Cardiac muscle cell (in vitro differentiated cells and primary cell): ENCODE data around the gene TMSB15C. TPM values are rescaled to one million over a fixed set of nuclear protein-coding genes. Genes with fewer than 3 reads are reported as not detected.
"Not testable (repeated sequence)": the region's sequence is repeated elsewhere in the genome, so short reads cannot be mapped to it uniquely, and the experiment has no call there.

Source experiments
- DNase-seq, 2 donors: peaks; one replicate each; pipeline versions ENCODE4 v3.0.0 to v3.0.0-alpha.2; 2010 to 2017; ENCODE audit warnings: low read depth in 1 of 2, low spot score in 1 of 2
- H3K27ac ChIP-seq: fragments of 200-600 bp; sonication (generic); 2 replicates; pipeline ENCODE4 v1.5.1; 2016
- H3K27me3 ChIP-seq: fragments of 200-600 bp; sonication (generic); 2 replicates; pipeline ENCODE4 v1.6.0; 2016; ENCODE audit warnings: control low read depth
- H3K36me3 ChIP-seq: fragments of 200-600 bp; sonication (generic); 2 replicates; pipeline ENCODE4 v1.5.1; 2016; ENCODE audit warnings: control low read depth
- H3K4me1 ChIP-seq: fragments of 200-600 bp; sonication (generic); 2 replicates; pipeline ENCODE4 v1.8.1; 2017; ENCODE audit warnings: low read depth, mild to moderate bottlenecking, mixed run types
- H3K4me3 ChIP-seq: fragments of 200-600 bp; sonication (generic); 2 replicates; pipeline ENCODE4 v1.5.1; 2016; ENCODE audit warnings: mild to moderate bottlenecking
- H3K9me3 ChIP-seq: fragments of 200-600 bp; sonication (generic); 2 replicates; pipeline ENCODE4 v1.5.1; 2017; ENCODE audit warnings: low read depth, mild to moderate bottlenecking, control low read depth
- polyA plus RNA-seq: library from polyadenylated mRNA; unstranded; fragments of >200 nt; fragmentation: Nextera tagmentation; extraction: Ambion mirVana; gene quantifications from 2 replicates; pipeline ENCODE4 v1.2.1, GENCODE V29; 2016
- total RNA-seq: library from RNA; depleted of rRNA; stranded (reverse); fragments of >200 nt; gene quantifications from 2 replicates; pipeline ENCODE4 v1.2.3, GENCODE V29; 2016
- TF ChIP-seq, protein P1 (sequence below): IDR thresholded peaks from 2 replicates; pipeline ENCODE4 v1.5.1; 2012; ENCODE audit warnings: low read depth, mild to moderate bottlenecking, low read length

TMSB15C gene
- total and polyA plus RNA-seq, 2 experiments from 2014 or later: 3.8 to 9.2 TPM

DNA sequence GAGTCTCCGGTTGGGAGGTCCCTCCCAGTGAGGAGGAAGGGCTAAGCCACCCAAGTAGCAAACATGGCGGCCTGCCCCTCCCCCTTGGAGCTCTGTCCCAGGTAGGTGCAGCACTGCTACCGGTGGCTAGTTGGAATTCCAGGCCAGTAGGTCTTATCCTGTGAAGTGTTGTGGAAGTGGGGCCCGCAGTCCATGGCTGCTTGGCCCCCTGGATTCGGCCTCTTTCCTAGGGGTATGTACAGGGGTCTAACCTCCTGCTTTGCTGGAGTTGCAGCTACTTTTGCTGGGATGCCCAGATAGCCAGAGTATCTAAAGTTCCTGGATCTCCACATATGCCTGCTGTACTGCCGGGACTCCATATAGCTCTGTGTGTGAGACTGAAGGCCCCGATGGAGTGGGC, 9.9 kb upstream of the TMSB15C start:
- no peaks in the 10 kb centered on the region for H3K4me1 ChIP-seq
- peaks cover 3% of the 10 kb centered on the region for H3K27me3 ChIP-seq
- H3K4me3 ChIP-seq: no peak overlapping the region
- DNase-seq: no peak
- H3K27ac ChIP-seq: no peak overlapping the region
- no peaks in the 10 kb centered on the region for H3K36me3 ChIP-seq
- H3K9me3 ChIP-seq: no peaks in the 10 kb centered on the region
- TF ChIP-seq, protein P1, sequence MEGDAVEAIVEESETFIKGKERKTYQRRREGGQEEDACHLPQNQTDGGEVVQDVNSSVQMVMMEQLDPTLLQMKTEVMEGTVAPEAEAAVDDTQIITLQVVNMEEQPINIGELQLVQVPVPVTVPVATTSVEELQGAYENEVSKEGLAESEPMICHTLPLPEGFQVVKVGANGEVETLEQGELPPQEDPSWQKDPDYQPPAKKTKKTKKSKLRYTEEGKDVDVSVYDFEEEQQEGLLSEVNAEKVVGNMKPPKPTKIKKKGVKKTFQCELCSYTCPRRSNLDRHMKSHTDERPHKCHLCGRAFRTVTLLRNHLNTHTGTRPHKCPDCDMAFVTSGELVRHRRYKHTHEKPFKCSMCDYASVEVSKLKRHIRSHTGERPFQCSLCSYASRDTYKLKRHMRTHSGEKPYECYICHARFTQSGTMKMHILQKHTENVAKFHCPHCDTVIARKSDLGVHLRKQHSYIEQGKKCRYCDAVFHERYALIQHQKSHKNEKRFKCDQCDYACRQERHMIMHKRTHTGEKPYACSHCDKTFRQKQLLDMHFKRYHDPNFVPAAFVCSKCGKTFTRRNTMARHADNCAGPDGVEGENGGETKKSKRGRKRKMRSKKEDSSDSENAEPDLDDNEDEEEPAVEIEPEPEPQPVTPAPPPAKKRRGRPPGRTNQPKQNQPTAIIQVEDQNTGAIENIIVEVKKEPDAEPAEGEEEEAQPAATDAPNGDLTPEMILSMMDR: no peak

DNA sequence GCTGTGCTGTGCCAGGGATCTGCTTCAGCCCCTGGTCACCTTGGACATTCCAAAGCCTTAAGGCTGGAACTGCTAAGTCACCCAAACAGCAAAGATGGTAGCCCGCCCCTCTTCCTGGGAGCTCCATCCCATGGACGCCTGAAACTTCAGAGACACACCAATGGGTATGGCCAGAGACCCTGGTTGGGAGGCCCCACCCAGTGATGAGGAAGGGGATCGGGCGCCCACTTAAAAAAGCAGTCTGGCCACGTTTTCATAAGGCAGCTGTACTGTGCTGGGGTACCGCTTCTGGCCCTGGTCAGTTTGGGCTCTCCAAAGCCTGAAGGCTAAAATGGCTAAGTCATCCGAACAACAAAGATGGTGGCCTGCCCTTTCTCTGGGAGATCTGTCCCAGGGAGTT, 9.4 kb upstream of the TMSB15C start:
- TF ChIP-seq, protein P1: no peak
- H3K36me3 ChIP-seq: no peaks in the 10 kb centered on the region
- H3K27me3 ChIP-seq: peaks cover 3% of the 10 kb centered on the region
- no peak overlapping the region for H3K4me3 ChIP-seq
- H3K27ac ChIP-seq: no peak overlapping the region
- no peaks in the 10 kb centered on the region for H3K4me1 ChIP-seq
- no peaks in the 10 kb centered on the region for H3K9me3 ChIP-seq
- DNase-seq: no peak

DNA sequence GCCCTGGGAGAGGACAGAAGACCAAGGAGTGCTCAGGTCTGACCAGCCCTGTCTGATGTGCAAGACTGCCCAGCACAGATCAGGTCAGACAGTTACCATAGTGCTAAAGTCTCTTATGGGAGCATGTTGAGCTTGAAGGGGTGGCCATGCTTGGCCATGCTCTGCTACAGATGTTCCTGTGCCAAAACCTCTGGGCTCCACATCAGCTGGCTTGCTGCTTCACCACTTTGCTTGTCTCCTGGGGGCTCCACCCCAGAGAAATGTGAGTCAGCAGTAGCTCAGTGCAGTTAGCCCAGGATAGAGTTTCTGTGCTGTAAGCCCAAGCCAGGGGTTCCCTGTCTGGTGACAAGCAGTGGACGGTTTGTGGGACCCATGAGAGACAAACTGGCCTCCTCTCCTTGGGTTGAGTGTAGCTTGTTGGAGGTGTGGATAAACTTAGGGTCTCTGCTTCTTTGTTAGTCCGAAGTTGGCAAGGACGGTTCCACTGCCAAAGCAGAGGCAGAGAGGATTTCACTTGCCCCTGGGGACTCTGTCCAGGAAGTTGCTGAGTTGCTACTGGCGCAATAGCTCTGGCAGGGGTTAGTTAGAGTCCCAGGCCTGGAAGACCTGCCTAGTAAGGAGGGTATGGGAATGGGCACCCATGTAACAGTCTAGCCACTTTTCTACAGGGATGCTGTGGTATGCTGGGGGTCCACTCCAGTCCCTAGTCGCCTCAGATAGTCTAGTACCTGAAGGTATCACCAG, 8.7 kb upstream of the TMSB15C start:
- H3K9me3 ChIP-seq: no peaks in the 10 kb centered on the region
- TF ChIP-seq, protein P1: no peak
- no peak overlapping the region for H3K27ac ChIP-seq
- H3K27me3 ChIP-seq: peaks cover 3% of the 10 kb centered on the region
- no peaks in the 10 kb centered on the region for H3K36me3 ChIP-seq
- H3K4me1 ChIP-seq: no peaks in the 10 kb centered on the region
- DNase-seq: peak in 1 of 2 donors; percentile 14
- no peak overlapping the region for H3K4me3 ChIP-seq

DNA sequence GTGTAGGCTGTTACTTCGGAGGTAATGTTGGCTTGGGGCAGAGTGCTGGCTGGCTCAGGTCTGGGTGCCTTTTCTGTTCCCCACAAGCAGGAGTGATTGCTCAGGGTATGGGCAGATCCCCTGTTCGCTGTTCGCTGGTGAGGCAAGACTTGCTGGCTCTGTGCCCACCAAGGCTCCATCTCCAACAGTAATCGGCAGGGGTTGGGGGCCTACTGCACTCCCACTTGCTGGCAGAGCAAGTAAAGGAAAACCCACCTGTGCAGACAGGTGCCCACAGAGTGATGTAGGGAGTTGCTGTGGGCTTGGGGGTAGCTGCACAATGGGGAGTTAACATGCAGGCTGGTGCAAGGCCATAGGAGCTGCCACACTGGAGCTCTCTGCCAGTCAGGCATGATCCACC, 8.0 kb upstream of the TMSB15C start:
- Histone ChIP-seq H3K4me3 (no peak overlapping the region), H3K4me1 (no peaks in the 10 kb centered on the region), H3K27ac (no peak overlapping the region), H3K27me3 (peaks cover 3% of the 10 kb centered on the region), H3K36me3 (no peaks in the 10 kb centered on the region), H3K9me3 (no peaks in the 10 kb centered on the region)
- no peak for DNase-seq
- TF ChIP-seq, protein P1: no peak

DNA sequence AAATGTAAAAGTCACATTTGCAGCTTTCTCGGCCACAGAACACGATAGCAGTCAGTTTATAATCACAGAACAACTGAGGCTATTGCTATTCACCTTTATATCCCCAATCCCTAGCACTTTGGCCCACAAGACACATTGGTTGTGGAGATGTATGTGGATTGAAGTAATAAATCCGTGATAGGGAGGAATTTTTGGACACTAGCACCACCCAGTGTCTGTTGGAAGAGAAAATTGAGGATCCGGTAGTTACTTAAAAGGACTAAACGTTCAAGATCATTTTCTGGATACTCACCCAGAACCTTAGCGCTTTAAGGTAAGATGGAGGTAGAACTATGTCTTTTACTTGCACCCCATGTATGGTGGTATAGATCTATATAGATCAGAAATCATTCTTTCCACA, 1.8 kb upstream of the TMSB15C start:
- H3K4me1 ChIP-seq, H3K9me3 ChIP-seq, H3K27ac ChIP-seq, DNase-seq, H3K4me3 ChIP-seq, H3K36me3 ChIP-seq, H3K27me3 ChIP-seq: not testable (repeated sequence)

DNA sequence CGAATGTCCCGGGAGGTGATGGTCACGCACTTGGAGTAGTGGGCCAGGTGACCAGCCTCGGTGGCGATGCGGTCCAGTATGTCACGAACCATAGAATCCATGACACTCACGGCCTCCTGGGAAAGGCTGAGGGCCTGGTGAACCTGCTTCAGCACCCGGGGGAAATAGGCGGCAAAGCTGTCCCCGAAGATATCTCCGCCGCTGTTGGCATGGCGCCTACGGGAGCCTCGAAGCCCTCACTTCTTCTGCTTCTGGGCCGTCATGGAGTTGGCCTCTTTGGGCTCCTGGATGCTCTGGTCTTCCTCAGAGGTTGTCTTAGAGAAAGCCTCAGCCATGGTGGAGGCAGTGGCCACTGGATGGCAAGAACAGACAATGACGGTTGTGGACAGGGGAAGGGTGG, 13.4 kb downstream of the TMSB15C start:
- H3K4me1 ChIP-seq, H3K27me3 ChIP-seq: not testable (repeated sequence)

DNA sequence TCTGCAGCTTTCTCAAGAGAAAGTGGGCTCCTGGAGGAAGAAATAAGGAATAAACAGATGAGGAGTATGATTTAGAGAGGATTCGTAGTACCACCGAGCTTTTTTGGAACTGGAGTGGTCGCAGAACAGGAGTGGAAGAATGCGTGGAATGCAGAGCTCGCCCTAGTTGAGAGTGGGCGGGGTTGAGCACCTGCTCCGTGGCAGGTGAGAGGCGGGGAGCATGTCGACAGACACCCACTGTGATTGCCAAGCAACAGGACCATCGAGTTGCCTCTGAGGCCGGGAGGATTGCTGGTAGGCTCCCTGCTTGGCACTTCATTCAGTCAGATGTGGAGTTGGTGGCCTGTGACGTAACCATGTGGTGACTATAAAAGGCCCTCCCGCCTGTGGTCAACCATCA, 21.1 kb downstream of the TMSB15C start:
- not testable (repeated sequence) for H3K27ac ChIP-seq, H3K9me3 ChIP-seq, DNase-seq, H3K4me3 ChIP-seq, H3K36me3 ChIP-seq, H3K4me1 ChIP-seq, H3K27me3 ChIP-seq

More for the DNA sequence above, 13.4 kb downstream of the TMSB15C start:
- not testable (repeated sequence) for H3K4me3 ChIP-seq, H3K9me3 ChIP-seq, H3K27ac ChIP-seq, DNase-seq, H3K36me3 ChIP-seq
